Lower lobe of right lung (tissue), 2 donors: ENCODE data around the gene NHSL1. TPM values are rescaled to one million over a fixed set of nuclear protein-coding genes. Genes with fewer than 3 reads are reported as not detected.

ENCODE experiments used
- ATAC-seq, 2 donors: fragments of 200-7000 bp; cut with Tn5 transposase; one replicate each; pipeline ENCODE4 v1.9.1; 2020 to 2022; ENCODE audit warnings: mild to moderate bottlenecking in 2 of 2, moderate library complexity in 2 of 2
- DNase-seq: peaks from one replicate; pipeline ENCODE4 v3.0.0-alpha.2; 2020
- H3K27ac ChIP-seq: fragments of 200-600 bp; one replicate; pipeline ENCODE4 v1.8.0; 2022
- H3K27me3 ChIP-seq: fragments of 200-600 bp; one replicate; pipeline ENCODE4 v1.8.0; 2022; ENCODE audit warnings: low read depth
- H3K36me3 ChIP-seq: fragments of 200-600 bp; one replicate; pipeline ENCODE4 v1.8.0; 2022; ENCODE audit warnings: mild to moderate bottlenecking
- H3K4me1 ChIP-seq: fragments of 200-600 bp; one replicate; pipeline ENCODE4 v1.8.0; 2022
- H3K4me3 ChIP-seq: fragments of 200-600 bp; one replicate; pipeline ENCODE4 v1.8.0; 2022; ENCODE audit warnings: mild to moderate bottlenecking
- H3K9me3 ChIP-seq: fragments of 200-600 bp; one replicate; pipeline ENCODE4 v1.8.0; 2022
- intact Hi-C: fragments of 100-400 bp; cut with DNase I; formaldehyde crosslinking; loops from one replicate; pipeline ENCODE4 v1.11.0; 2022
- microRNA-seq: library from miRNA; unstranded; fragments of <30 nt; microRNA quantifications from one replicate; pipeline ENCODE4 v1.2.0, GENCODE V29; 2020; ENCODE audit warnings: borderline number of aligned reads
- total RNA-seq: library from RNA; stranded (reverse); fragmentation: NEBNext Ultra II Directional; extraction: Animal tissue kit (Norgen Biotek cat#: 25700); gene quantifications from one replicate; pipeline ENCODE4 v1.2.1, GENCODE V29; 2021
- TF ChIP-seq, protein P1 (sequence below): fragments of 200-600 bp; IDR thresholded peaks from one replicate; pipeline ENCODE4 v1.8.0; 2022; ENCODE audit warnings: antibody characterized with exemption, mild to moderate bottlenecking
- donor health status: DM: no; HTN: yes; CAD: no; lungs with severe emphysema.

Gene NHSL1
- total RNA-seq, 1 donor from 2014 or later, result 63.7 TPM

DNA sequence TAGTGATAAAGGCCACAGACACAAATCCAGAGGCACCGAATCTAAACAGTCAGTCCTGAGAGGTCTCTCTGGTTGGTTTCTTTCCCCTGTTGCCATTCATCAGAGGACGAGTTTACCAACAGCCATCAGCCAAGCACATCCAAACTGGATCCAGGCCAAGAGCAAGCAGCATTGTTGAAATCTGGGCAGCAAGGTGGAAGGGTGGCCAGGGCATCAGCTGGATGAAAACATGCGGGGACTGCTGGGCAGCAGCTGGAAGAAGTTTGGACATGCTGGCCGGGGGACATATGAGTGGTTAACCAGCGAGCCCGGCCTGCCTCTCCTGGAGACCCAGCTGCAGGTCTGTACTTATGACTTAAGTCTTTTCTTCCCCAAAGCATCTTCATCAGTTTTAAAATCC is 121.5 kb downstream of the NHSL1 start, which contains the start of gene SMIM28:
TSS of gene SMIM28 (plus strand) at position 62 of the 400 bp plus-strand sequence. CDS start at position 230, 168 bp downstream.
- ATAC-seq, result no peak
- no peaks in the 10 kb centered on the region for H3K4me1 ChIP-seq
- H3K27ac ChIP-seq, result no peak within 1 kb of the TSS
- DNase-seq, result no peak
- H3K27me3 ChIP-seq, result no peaks in the 10 kb centered on the region
- intact Hi-C loops, result no loop called here
- H3K36me3 ChIP-seq, result no peaks in the 10 kb centered on the region
- no peaks in the 10 kb centered on the region for H3K9me3 ChIP-seq
- H3K4me3 ChIP-seq, result no peak within 1 kb of the TSS
- TF ChIP-seq, protein P1, sequence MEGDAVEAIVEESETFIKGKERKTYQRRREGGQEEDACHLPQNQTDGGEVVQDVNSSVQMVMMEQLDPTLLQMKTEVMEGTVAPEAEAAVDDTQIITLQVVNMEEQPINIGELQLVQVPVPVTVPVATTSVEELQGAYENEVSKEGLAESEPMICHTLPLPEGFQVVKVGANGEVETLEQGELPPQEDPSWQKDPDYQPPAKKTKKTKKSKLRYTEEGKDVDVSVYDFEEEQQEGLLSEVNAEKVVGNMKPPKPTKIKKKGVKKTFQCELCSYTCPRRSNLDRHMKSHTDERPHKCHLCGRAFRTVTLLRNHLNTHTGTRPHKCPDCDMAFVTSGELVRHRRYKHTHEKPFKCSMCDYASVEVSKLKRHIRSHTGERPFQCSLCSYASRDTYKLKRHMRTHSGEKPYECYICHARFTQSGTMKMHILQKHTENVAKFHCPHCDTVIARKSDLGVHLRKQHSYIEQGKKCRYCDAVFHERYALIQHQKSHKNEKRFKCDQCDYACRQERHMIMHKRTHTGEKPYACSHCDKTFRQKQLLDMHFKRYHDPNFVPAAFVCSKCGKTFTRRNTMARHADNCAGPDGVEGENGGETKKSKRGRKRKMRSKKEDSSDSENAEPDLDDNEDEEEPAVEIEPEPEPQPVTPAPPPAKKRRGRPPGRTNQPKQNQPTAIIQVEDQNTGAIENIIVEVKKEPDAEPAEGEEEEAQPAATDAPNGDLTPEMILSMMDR, result no peak

DNA sequence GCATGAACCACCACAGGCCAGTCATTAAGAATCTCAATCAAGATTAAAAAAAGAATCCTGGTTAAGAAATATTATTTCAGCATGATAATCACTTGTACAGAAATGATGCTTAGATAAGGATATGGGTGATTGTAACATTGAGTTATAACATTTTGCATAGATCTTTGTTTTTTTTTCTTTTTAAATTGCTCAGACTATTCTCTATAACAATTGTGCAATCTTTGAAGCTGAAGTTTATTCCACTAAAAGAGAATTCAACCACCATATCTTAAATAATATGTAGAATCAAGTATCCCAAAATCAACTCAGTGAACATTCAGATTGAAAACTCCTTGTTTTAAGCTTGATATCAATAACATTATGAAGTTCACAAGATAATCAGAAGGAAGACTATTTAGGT is 122.3 kb downstream of the NHSL1 start:
- DNase-seq (no peak), ATAC-seq (no peak)
- Histone ChIP-seq H3K9me3 (no peaks in the 10 kb centered on the region), H3K4me1 (no peaks in the 10 kb centered on the region), H3K27ac (no peak overlapping the region), H3K27me3 (no peaks in the 10 kb centered on the region), H3K36me3 (no peaks in the 10 kb centered on the region), H3K4me3 (no peak overlapping the region)
- intact Hi-C loops, result no loop called here
- TF ChIP-seq, protein P1, result no peak

DNA sequence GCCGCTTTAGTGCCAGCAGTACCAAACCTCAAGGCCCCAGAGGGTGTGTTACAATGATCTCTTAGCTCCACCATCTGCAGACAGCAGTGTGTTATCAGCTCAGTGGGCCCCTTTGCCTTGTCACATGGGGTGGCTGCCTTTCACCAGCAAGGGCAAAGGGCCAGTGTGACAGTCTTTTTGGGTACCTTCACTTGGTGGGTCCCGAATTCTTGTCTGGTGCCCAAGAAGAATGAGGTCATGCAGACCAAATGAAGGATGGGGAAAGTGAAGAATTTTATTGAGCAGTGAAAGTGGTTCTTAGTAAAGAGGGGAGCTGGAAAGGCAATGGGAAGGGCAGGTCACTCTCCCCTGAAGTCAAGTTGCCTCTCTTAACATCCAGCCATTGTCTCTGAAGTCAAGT is 124.5 kb downstream of the NHSL1 start:
- H3K9me3 ChIP-seq, result no peaks in the 10 kb centered on the region
- no peaks in the 10 kb centered on the region for H3K27me3 ChIP-seq
- TF ChIP-seq, protein P1, result no peak
- no peak for DNase-seq
- no peak for ATAC-seq
- no peak overlapping the region for H3K4me3 ChIP-seq
- no peaks in the 10 kb centered on the region for H3K36me3 ChIP-seq
- H3K4me1 ChIP-seq, result no peaks in the 10 kb centered on the region
- H3K27ac ChIP-seq, result no peak overlapping the region
- intact Hi-C loops, result no loop called here

DNA sequence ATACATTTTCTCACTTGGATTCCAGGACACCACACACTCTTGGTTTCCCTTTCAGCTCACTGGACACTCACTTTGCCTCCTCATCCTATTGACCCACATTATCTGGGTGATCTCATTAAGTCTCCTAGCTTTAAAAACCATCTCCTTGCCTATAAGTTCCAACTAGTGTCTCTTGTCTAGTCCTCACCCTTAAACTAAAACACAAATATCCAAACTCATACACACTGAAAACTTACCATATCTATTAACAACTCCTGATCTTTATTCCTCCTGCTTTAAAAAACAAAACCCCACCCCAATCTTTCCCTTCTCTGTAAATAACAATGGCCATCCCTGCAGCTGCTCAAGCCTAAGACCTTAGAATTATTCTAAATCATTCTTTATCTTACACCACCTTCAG is 125.1 kb downstream of the NHSL1 start:
- TF ChIP-seq, protein P1, result no peak
- ATAC-seq, result no peak
- intact Hi-C loops, result no loop called here

DNA sequence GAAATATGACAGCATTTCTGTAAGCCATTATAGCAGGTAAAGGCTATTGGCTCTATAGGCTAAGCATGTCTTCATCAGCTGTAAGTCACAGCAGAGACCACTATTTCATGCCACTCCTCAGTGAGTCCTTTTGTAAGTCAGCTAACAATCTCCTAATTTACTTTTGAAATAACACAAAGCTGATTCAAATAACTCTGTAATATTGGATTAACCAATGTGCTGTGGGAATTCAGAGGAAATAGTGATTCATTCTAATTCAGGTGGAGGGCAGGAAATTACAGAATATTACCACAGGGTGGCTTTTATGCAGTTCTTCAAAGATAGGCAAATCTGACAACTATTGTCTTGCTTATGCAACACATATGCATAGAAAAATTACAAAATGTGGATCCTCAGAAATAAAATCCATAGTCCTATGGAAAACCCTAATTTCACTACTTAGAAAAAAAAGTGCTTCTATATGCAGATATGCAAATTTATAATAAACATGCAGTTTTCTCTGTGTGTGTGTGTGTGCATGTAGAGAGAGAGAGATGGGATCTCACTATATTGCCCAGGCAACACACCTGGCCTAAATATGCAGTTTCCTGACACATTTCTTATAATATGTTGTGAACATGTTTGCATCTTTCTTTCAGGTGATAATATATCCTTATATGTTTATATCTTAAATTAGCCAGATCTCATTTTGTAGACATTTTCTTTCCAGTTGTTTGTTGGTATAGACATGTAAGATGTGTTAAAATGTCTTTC is 126.4 kb downstream of the NHSL1 start:
- no peaks in the 10 kb centered on the region for H3K4me1 ChIP-seq
- no peaks in the 10 kb centered on the region for H3K36me3 ChIP-seq
- no peak overlapping the region for H3K27ac ChIP-seq
- intact Hi-C loops, result no loop called here
- H3K27me3 ChIP-seq, result no peaks in the 10 kb centered on the region
- TF ChIP-seq, protein P1, result no peak
- no peaks in the 10 kb centered on the region for H3K9me3 ChIP-seq
- H3K4me3 ChIP-seq, result no peak overlapping the region
- ATAC-seq, result no peak
- no peak for DNase-seq

More for the DNA sequence above, 125.1 kb downstream of the NHSL1 start:
- H3K36me3 ChIP-seq, result no peaks in the 10 kb centered on the region
- no peak overlapping the region for H3K4me3 ChIP-seq
- no peaks in the 10 kb centered on the region for H3K4me1 ChIP-seq
- no peaks in the 10 kb centered on the region for H3K27me3 ChIP-seq
- no peak for DNase-seq
- H3K27ac ChIP-seq, result no peak overlapping the region
- H3K9me3 ChIP-seq, result no peaks in the 10 kb centered on the region

Small RNAs within 50 kb of the gene (microRNA-seq; reads per million reads assigned to microRNA genes)
- not detected for gene MIR3145

Other genes with a start within 250 kb of the NHSL1 start
- gene SMIM28, start 121.6 kb downstream of the NHSL1 start, total RNA-seq, result not detected
- gene HEBP2, start 95.3 kb downstream of the NHSL1 start, total RNA-seq, result 38.6 TPM